ENCODE results near the gene ADAM19.

DNA sequence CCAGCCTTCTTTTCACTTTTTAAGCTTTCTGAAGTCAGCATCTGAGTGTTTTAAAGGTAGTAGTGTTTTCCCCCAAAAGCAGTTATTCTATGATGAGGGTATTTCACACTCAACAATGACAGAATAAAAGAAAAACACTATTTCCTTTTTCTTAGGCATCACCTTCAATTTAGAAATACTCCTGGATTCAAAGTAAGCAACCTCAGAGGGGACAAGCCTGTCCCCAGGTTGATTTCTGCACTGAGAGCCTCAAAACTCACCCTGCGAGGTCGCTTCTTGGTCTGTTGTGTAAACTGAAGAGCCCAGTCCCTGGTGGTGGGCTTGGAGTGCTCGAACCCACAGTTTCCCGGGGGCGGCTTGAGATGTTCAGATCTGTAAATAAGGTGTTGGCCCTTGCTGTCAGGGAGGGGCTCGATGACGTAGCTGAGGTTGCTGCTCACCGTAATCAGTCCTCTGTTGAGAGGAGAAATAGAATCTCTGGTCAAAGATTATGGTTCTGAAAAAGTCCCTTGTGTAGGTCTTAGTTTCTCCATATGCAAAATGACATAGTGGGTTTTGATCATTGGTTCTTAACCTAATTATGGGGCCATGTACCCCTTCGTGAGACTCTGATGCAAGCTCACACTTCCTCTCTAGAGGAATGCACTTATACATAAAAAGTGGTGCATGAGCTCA lies 55.9 kb downstream of the ADAM19 start:
- TF ChIP-seq CTCF (IDR thresholded peaks at IDR 0.05): no peak
- no peak for TF ChIP-seq ZFX (IDR thresholded peaks at IDR 0.05; ENCODE audit: borderline replicate concordance)

Measured in 22Rv1 (cell line).